IMR-90 (cell line): ENCODE measurements around the gene UNC79.

Source experiments
- CEBPB ChIP-seq: IDR thresholded peaks from 2 replicates; pipeline ENCODE4 v1.6.1; 2012; ENCODE audit warnings: low read depth, low read length, improper control_type of control experiment
- TF ChIP-seq, protein P1 (sequence below): conservative IDR thresholded peaks from 2 replicates; pipeline ENCODE4 v1.5.1; 2012; ENCODE audit warnings: mild to moderate bottlenecking, low read depth, low read length, improper control_type of control experiment

DNA sequence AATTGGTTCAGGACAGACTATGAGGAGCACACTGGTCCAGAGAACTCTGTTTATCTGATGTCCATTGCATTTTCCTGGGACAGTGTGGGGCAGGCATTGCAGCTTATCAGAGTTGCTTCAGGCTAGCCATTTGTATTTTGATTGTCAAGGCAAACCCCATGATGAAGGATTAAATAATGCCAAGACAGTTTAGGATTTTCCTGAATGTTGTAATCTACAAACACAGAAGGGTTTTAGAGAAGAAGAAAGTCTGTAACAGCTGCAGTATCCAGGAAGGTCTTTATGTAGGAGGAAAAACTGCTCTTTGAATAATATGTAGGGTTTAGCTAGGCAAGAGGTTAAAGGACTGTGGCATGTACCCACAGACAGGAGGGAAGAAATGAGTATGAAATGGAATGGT is 32.2 kb upstream of the UNC79 start:
- TF ChIP-seq, protein P1, sequence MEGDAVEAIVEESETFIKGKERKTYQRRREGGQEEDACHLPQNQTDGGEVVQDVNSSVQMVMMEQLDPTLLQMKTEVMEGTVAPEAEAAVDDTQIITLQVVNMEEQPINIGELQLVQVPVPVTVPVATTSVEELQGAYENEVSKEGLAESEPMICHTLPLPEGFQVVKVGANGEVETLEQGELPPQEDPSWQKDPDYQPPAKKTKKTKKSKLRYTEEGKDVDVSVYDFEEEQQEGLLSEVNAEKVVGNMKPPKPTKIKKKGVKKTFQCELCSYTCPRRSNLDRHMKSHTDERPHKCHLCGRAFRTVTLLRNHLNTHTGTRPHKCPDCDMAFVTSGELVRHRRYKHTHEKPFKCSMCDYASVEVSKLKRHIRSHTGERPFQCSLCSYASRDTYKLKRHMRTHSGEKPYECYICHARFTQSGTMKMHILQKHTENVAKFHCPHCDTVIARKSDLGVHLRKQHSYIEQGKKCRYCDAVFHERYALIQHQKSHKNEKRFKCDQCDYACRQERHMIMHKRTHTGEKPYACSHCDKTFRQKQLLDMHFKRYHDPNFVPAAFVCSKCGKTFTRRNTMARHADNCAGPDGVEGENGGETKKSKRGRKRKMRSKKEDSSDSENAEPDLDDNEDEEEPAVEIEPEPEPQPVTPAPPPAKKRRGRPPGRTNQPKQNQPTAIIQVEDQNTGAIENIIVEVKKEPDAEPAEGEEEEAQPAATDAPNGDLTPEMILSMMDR: no peak
- TF ChIP-seq CEBPB: no peak
